Endothelial cell of umbilical vein (primary cell): Measurements from ENCODE around the gene SYN1. TPM values are rescaled to one million over a fixed set of nuclear protein-coding genes. Genes with fewer than 3 reads are reported as not detected.

ENCODE experiments used
- BruUV-seq: library from RNA; stranded (reverse); fragments of 400-500 nt; replicated peaks from 2 replicates; lab custom pipeline; 2021; lab: Mats Ljungman, UMichigan
- CTCF ChIA-PET: fragments of 300-600, 350-600 bp; sonication (Branson Sonifier 250); formaldehyde crosslinking; loops from one replicate; lab custom pipeline; 2021; ENCODE audit warnings: antibody characterized with exemption, inconsistent platforms; lab: Charles Lee
- POLR2A ChIA-PET: fragments of 300-600, 350-600 bp; sonication (Branson Sonifier 250); formaldehyde crosslinking; loops from one replicate; lab custom pipeline; 2021; ENCODE audit warnings: antibody characterized with exemption, inconsistent platforms; lab: Charles Lee
- DNase-seq: peaks from one replicate; pipeline ENCODE4 v3.0.0-alpha.2; 2011; ENCODE audit warnings: low read depth, low spot score
- FAIRE-seq: peaks from 2 replicates; lab custom pipeline; 2011; peaks lifted over from hg19 to GRCh38; lab: Jason Lieb, UNC
- H2AFZ ChIP-seq: 2 replicates; pipeline ENCODE4 v1.6.0; 2012; ENCODE audit warnings: low read depth, low read length, control low read depth, inconsistent platforms
- H3K27ac ChIP-seq: 2 replicates; pipeline ENCODE4 v1.5.1; 2011; ENCODE audit warnings: low read depth, mild to moderate bottlenecking, control low read depth, low read length, moderate library complexity; ENCODE audit not compliant: insufficient read depth
- H3K27me3 ChIP-seq, 2 experiments: 2 replicates each; pipeline versions ENCODE4 v1.6.0 to v1.6.1; 2011; ENCODE audit warnings: low read length in 2 of 2, mixed read lengths in 1 of 2; ENCODE audit not compliant: control insufficient read depth in 2 of 2, insufficient read depth in 2 of 2
- H3K36me3 ChIP-seq, 2 experiments: 2 replicates in 1 of 2; 3 replicates in 1 of 2; pipeline ENCODE4 v1.5.1; 2011; ENCODE audit warnings: low read length in 2 of 2, mild to moderate bottlenecking in 1 of 2, moderate library complexity in 1 of 2; ENCODE audit not compliant: control insufficient read depth in 2 of 2, insufficient read depth in 2 of 2; ENCODE audit errors: extremely low read depth in 1 of 2
- H3K4me1 ChIP-seq: 3 replicates; pipeline ENCODE4 v1.5.1; 2011; ENCODE audit warnings: mild to moderate bottlenecking, low read length; ENCODE audit not compliant: control insufficient read depth, insufficient read depth; ENCODE audit errors: extremely low read depth
- H3K4me2 ChIP-seq: 2 replicates; pipeline ENCODE4 v1.6.1; 2011; ENCODE audit warnings: low read length, control low read depth, mixed read lengths; ENCODE audit not compliant: insufficient read depth
- H3K4me3 ChIP-seq, 3 experiments: fragments of 200-600 bp in 1 of 3; sonication (generic), shearing (Covaris generic) in 1 of 3; replicated peaks in 1 of 3; 2 replicates each; pipeline ENCODE4 v1.5.1; 2011 to 2016; ENCODE audit warnings: control low read depth in 3 of 3, low read length in 3 of 3, mild to moderate bottlenecking in 2 of 3, inconsistent platforms in 1 of 3, low read depth in 1 of 3, moderate library complexity in 1 of 3; ENCODE audit not compliant: insufficient read depth in 1 of 3
- H3K79me2 ChIP-seq: 2 replicates; pipeline ENCODE4 v1.6.0; 2012; ENCODE audit warnings: low read length, inconsistent platforms; ENCODE audit not compliant: control insufficient read depth, insufficient read depth
- H3K9ac ChIP-seq: replicated peaks from 2 replicates; pipeline ENCODE3; 2011; ENCODE audit warnings: low read length, control low read depth; ENCODE audit not compliant: insufficient read depth; ENCODE audit errors: extremely low read depth
- H3K9me1 ChIP-seq: replicated peaks from 3 replicates; pipeline ENCODE4 v1.6.0; 2011; ENCODE audit warnings: mild to moderate bottlenecking, low read length; ENCODE audit not compliant: control insufficient read depth, insufficient read depth; ENCODE audit errors: extremely low read depth
- H3K9me3 ChIP-seq: replicated peaks from 2 replicates; pipeline ENCODE4 v1.5.1; 2012; ENCODE audit warnings: low read length, inconsistent platforms; ENCODE audit not compliant: control insufficient read depth, insufficient read depth
- H4K20me1 ChIP-seq: replicated peaks from 2 replicates; pipeline ENCODE3; 2011; ENCODE audit warnings: mild to moderate bottlenecking, low read length; ENCODE audit not compliant: control insufficient read depth, insufficient read depth; ENCODE audit errors: extremely low read depth
- EZH2 ChIP-seq: IDR thresholded peaks from 2 replicates; pipeline ENCODE4 v1.6.1; 2012; ENCODE audit warnings: borderline replicate concordance, low read depth, mild to moderate bottlenecking, moderate library complexity, low read length, inconsistent platforms; ENCODE audit not compliant: severe bottlenecking
- FOS ChIP-seq: IDR thresholded peaks from 2 replicates; pipeline ENCODE4 v1.6.1; 2011; ENCODE audit warnings: mild to moderate bottlenecking, low read length, moderate library complexity, borderline replicate concordance; ENCODE audit not compliant: insufficient read depth
- GATA2 ChIP-seq: IDR thresholded peaks from 2 replicates; pipeline ENCODE4 v1.7.0; 2011; ENCODE audit warnings: low read depth, mild to moderate bottlenecking, moderate library complexity, mixed read lengths, low read length; ENCODE audit not compliant: insufficient read length, insufficient read depth
- JUN ChIP-seq: IDR thresholded peaks from 2 replicates; pipeline ENCODE4 v1.6.1; 2011; ENCODE audit warnings: borderline replicate concordance, low read depth; ENCODE audit not compliant: insufficient read length, insufficient read depth
- MYC ChIP-seq: IDR thresholded peaks from one replicate; pipeline ENCODE4 v1.6.1; 2011; ENCODE audit warnings: mild to moderate bottlenecking, low read depth, low read length
- POLR2A ChIP-seq: IDR thresholded peaks from 2 replicates; pipeline ENCODE4 v1.6.1; 2012; ENCODE audit warnings: low read depth, mild to moderate bottlenecking, control low read depth, low read length
- POLR2AphosphoS5 ChIP-seq: IDR thresholded peaks from 2 replicates; pipeline ENCODE4 v1.6.1; 2012; ENCODE audit warnings: low read depth, mild to moderate bottlenecking, control low read depth, low read length, moderate library complexity; ENCODE audit not compliant: insufficient read depth
- dilution Hi-C: fragments of 300-500 bp; cut with MboI; formaldehyde crosslinking; loops from one replicate; pipeline ENCODE4 v1.15.0; 2019; ENCODE audit warnings: low sequenced_read_pairs; ENCODE audit not compliant: extremely low pct_ligation_motif_present
- intact Hi-C: fragments of 100-400 bp; cut with micrococcal nuclease; formaldehyde crosslinking; loops from one replicate; pipeline ENCODE4 v1.10.0; 2022
- polyA plus RNA-seq, 4 experiments: library from polyadenylated mRNA; depleted of rRNA in 3 of 4; stranded (reverse) in 3 of 4; unstranded in 1 of 4; fragments of >200 nt; gene quantifications; 2 replicates each; pipeline versions ENCODE4 v1.2.1 to v1.2.3, GENCODE V29; 2011 to 2012; ENCODE audit warnings: missing spikeins in 1 of 4
- total RNA-seq: library from RNA; stranded (reverse); gene quantifications from 2 replicates; pipeline ENCODE4 v1.2.3, GENCODE V29; 2021
- TF ChIP-seq, protein P1 (sequence below): IDR thresholded peaks from 2 replicates; pipeline ENCODE4 v1.6.1; 2011; ENCODE audit not compliant: insufficient read depth, insufficient read length
- TF ChIP-seq, protein P2 (sequence below), 2 donors: IDR thresholded peaks; 1 replicate in 1 of 2; 2 replicates in 1 of 2; pipeline ENCODE4 v1.5.1; 2011; ENCODE audit warnings: low read length in 2 of 2, mild to moderate bottlenecking in 2 of 2, moderate library complexity in 2 of 2, control low read depth in 1 of 2, inconsistent platforms in 1 of 2, low read depth in 1 of 2; ENCODE audit not compliant: insufficient read depth in 1 of 2; ENCODE audit errors: extremely low read depth in 1 of 2

SYN1 gene
- total and polyA plus RNA-seq, 2 donors (not counting 3 experiments of a cell fraction or from before 2014, with no cell fraction given), result not detected

DNA sequence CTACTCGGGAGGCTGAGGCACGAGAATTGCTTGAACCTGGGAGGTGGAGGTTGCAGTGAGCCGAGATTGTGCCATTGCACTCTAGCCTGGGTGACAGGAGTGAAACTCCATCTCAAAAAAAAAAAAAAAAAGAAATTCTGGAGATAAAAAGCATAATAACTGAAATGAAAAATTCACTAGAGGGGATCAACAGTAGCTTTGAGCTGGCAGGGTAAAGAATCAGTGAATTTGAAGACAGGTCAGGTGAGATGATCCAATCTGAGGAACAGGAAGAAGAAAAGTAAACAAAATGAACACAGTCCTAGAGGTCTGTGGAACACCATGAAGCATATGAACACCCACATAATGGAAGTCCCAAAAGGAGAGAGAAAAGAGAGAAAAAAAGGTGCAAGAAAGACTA lies 22.4 kb downstream of the SYN1 start:
- no TSS peak for BruUV-seq

More for the DNA sequence above, 22.4 kb downstream of the SYN1 start:
- DNase-seq (no peak), FAIRE-seq (no peak)
- Histone ChIP-seq H2AFZ (no peak overlapping the region), H3K9me1 (no peaks in the 10 kb centered on the region), H3K27ac (no peak overlapping the region), H4K20me1 (no peaks in the 10 kb centered on the region), H3K9ac (no peak overlapping the region), H3K36me3 (no peaks in the 10 kb centered on the region), H3K9me3 (no peaks in the 10 kb centered on the region), H3K4me3 (no peak overlapping the region), H3K27me3 (peaks cover 0 to 2% of the 10 kb centered on the region in 2 experiments), H3K4me2 (no peak overlapping the region), H3K4me1 (no peaks in the 10 kb centered on the region), H3K79me2 (no peaks in the 10 kb centered on the region)
- intact Hi-C loops (no loop called here), dilution Hi-C loops (no loop called here)
- CTCF ChIA-PET, result interaction anchor here (0.7 kb wide), 1 partner anchor 44 kb away, joined by 3 read pairs; no protein-coding TSS in a partner anchor
- TF ChIP-seq, protein P1, sequence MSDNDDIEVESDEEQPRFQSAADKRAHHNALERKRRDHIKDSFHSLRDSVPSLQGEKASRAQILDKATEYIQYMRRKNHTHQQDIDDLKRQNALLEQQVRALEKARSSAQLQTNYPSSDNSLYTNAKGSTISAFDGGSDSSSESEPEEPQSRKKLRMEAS, result no peak
- TF ChIP-seq MYC (no peak), JUN (no peak), POLR2AphosphoS5 (no peak), EZH2 (no peak), FOS (no peak), GATA2 (no peak), POLR2A (no peak)
- TF ChIP-seq, protein P2, sequence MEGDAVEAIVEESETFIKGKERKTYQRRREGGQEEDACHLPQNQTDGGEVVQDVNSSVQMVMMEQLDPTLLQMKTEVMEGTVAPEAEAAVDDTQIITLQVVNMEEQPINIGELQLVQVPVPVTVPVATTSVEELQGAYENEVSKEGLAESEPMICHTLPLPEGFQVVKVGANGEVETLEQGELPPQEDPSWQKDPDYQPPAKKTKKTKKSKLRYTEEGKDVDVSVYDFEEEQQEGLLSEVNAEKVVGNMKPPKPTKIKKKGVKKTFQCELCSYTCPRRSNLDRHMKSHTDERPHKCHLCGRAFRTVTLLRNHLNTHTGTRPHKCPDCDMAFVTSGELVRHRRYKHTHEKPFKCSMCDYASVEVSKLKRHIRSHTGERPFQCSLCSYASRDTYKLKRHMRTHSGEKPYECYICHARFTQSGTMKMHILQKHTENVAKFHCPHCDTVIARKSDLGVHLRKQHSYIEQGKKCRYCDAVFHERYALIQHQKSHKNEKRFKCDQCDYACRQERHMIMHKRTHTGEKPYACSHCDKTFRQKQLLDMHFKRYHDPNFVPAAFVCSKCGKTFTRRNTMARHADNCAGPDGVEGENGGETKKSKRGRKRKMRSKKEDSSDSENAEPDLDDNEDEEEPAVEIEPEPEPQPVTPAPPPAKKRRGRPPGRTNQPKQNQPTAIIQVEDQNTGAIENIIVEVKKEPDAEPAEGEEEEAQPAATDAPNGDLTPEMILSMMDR (IDR thresholded peaks at IDR 0.05; ENCODE audit: extremely low read depth in 1 of 2, insufficient read depth in 1 of 2, low read depth in 1 of 2, low read length in 2 of 2), result no peak
- POLR2A ChIA-PET, result no interaction called here
